PC-3 (cell line): ENCODE measurements around the gene FOLR2. TPM values are rescaled to one million over a fixed set of nuclear protein-coding genes. Genes with fewer than 3 reads are reported as not detected.

Source experiments
- ATAC-seq: fragments of 200-7000 bp; cut with Tn5 transposase; 2 replicates; pipeline ENCODE4 v1.9.1; 2020; ENCODE audit warnings: mild to moderate bottlenecking, moderate library complexity
- BruUV-seq: library from RNA; stranded (reverse); fragments of 400-500 nt; replicated peaks from 2 replicates; lab custom pipeline; 2021; lab: Mats Ljungman, UMichigan
- CTCF ChIA-PET: fragments of 300-600 bp; sonication (Branson Sonifier 250); formaldehyde crosslinking; loops from one replicate; lab custom pipeline; 2022; ENCODE audit warnings: antibody characterized with exemption; lab: Charles Lee
- POLR2A ChIA-PET: fragments of 300-600 bp; sonication (Branson Sonifier 250); formaldehyde crosslinking; loops from one replicate; lab custom pipeline; 2022; ENCODE audit warnings: antibody characterized with exemption; ENCODE audit not compliant: unreplicated experiment; lab: Charles Lee
- DNase-seq: peaks from one replicate; pipeline ENCODE4 v3.0.0-alpha.2; 2015
- H2AFZ ChIP-seq: fragments of 300-600 bp; sonication (generic); 2 replicates; pipeline ENCODE4 v1.6.0; 2016; ENCODE audit warnings: antibody characterized with exemption, low read length
- H3F3A ChIP-seq: fragments of 300-600 bp; sonication (generic); one replicate; pipeline ENCODE4 v1.6.0; 2017; ENCODE audit warnings: antibody characterized with exemption, low read length, control low read depth, mild to moderate bottlenecking; ENCODE audit not compliant: unreplicated experiment
- H3K27ac ChIP-seq: fragments of 300-600 bp; sonication (generic); 2 replicates; pipeline ENCODE4 v1.5.1; 2016; ENCODE audit warnings: mild to moderate bottlenecking, low read length
- H3K27me3 ChIP-seq: fragments of 300-600 bp; sonication (generic); 2 replicates; pipeline ENCODE4 v1.6.1; 2016; ENCODE audit warnings: low read length, mixed read lengths
- H3K36me3 ChIP-seq: fragments of 300-600 bp; sonication (generic); 2 replicates; pipeline ENCODE4 v1.6.1; 2016; ENCODE audit warnings: low read depth, mixed run types, low read length, mixed read lengths
- H3K4me1 ChIP-seq: fragments of 300-600 bp; sonication (generic); 2 replicates; pipeline ENCODE4 v1.5.1; 2016; ENCODE audit warnings: low read length; ENCODE audit not compliant: insufficient read depth
- H3K4me2 ChIP-seq: fragments of 300-600 bp; sonication (generic); 2 replicates; pipeline ENCODE4 v1.6.0; 2016; ENCODE audit warnings: low read length
- H3K4me3 ChIP-seq: fragments of 300-600 bp; sonication (generic); 2 replicates; pipeline ENCODE4 v1.5.1; 2016; ENCODE audit warnings: mild to moderate bottlenecking, low read length, mixed read lengths
- H3K79me2 ChIP-seq: fragments of 300-600 bp; sonication (generic); 2 replicates; pipeline ENCODE4 v1.6.1; 2017; ENCODE audit warnings: low read length, mixed read lengths
- H3K9ac ChIP-seq: fragments of 300-600 bp; sonication (generic); 2 replicates; pipeline ENCODE4 v1.6.0; 2016; ENCODE audit warnings: mild to moderate bottlenecking, low read length
- H3K9me2 ChIP-seq: fragments of 300-600 bp; sonication (generic); replicated peaks from 2 replicates; pipeline ENCODE4 v1.6.1; 2016; ENCODE audit warnings: mixed run types, low read length, mixed read lengths
- H3K9me3 ChIP-seq: fragments of 300-600 bp; sonication (generic); 2 replicates; pipeline ENCODE4 v1.6.1; 2016; ENCODE audit warnings: low read length, mixed read lengths
- H4K20me1 ChIP-seq: fragments of 300-600 bp; sonication (generic); 2 replicates; pipeline ENCODE4 v1.6.1; 2016; ENCODE audit warnings: low read length, mixed read lengths
- EZH2 ChIP-seq: fragments of 300-600 bp; sonication (generic); IDR thresholded peaks from one replicate; pipeline ENCODE4 v1.6.1; 2017; ENCODE audit warnings: antibody characterized with exemption, mild to moderate bottlenecking, low read length; ENCODE audit not compliant: unreplicated experiment
- EZH2phosphoT487 ChIP-seq: fragments of 300-600 bp; sonication (generic); IDR thresholded peaks from 2 replicates; pipeline ENCODE4 v1.6.1; 2018; ENCODE audit warnings: mild to moderate bottlenecking, antibody characterized with exemption, low read length, borderline replicate concordance
- intact Hi-C: fragments of 100-400 bp; cut with micrococcal nuclease; formaldehyde crosslinking; loops from 2 replicates; pipeline ENCODE4 v1.9.0; 2023
- total RNA-seq: library from RNA; depleted of rRNA; stranded (reverse); fragments of >200 nt; gene quantifications from 2 replicates; pipeline ENCODE4 v1.2.3, GENCODE V29; 2014
- TF ChIP-seq, protein P1 (sequence below): fragments of 300-600 bp; sonication (generic); conservative IDR thresholded peaks from 2 replicates; pipeline ENCODE4 v1.5.1; 2017; ENCODE audit warnings: antibody characterized with exemption, low read depth, mild to moderate bottlenecking, low read length

FOLR2 gene
- total RNA-seq, 1 experiment from 2014 or later: not detected

DNA sequence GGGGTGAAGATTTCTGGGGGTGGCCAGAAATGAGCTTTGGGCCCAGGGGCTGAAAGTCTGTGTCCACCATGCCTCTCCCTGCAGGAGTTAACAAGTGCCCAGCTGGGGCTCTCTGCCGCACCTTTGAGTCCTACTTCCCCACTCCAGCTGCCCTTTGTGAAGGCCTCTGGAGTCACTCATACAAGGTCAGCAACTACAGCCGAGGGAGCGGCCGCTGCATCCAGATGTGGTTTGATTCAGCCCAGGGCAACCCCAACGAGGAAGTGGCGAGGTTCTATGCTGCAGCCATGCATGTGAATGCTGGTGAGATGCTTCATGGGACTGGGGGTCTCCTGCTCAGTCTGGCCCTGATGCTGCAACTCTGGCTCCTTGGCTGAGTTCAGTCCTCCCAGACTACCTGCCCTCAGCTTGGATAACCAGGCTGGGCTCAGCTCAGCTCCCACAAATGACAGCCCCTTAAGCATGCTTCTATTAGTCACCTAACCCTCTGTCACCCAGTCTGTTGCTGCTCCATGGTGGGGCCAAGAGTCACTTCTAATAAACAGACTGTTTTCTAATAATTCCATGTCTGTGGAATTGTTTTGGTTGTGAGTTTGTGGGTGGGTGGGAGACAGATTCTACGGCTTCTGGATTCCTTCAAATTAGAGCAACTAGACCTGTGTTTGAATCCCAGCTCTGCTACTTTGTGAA, 4.9 kb downstream of the FOLR2 start:
- ATAC-seq (no peak), DNase-seq (no peak)
- intact Hi-C loops: loop anchor here (2.0 kb wide), 1 partner anchor 109 kb away; the partner anchor contains the start of gene ANAPC15
- H4K20me1 ChIP-seq: no peaks in the 10 kb centered on the region
- H3K27ac ChIP-seq: no peak overlapping the region
- H3K4me1 ChIP-seq: peaks cover 14% of the 10 kb centered on the region
- H3K9ac ChIP-seq: no peak overlapping the region
- peaks cover 14% of the 10 kb centered on the region for H3K27me3 ChIP-seq
- H3K4me2 ChIP-seq: no peak overlapping the region
- H3K79me2 ChIP-seq: peaks cover 25% of the 10 kb centered on the region
- CTCF ChIA-PET: no interaction called here
- H3K4me3 ChIP-seq: no peak overlapping the region
- H3K9me2 ChIP-seq: no peaks in the 10 kb centered on the region
- H3K36me3 ChIP-seq: no peaks in the 10 kb centered on the region
- no TSS peak for BruUV-seq
- TF ChIP-seq EZH2phosphoT487 (no peak), EZH2 (no peak)
- TF ChIP-seq, protein P1, sequence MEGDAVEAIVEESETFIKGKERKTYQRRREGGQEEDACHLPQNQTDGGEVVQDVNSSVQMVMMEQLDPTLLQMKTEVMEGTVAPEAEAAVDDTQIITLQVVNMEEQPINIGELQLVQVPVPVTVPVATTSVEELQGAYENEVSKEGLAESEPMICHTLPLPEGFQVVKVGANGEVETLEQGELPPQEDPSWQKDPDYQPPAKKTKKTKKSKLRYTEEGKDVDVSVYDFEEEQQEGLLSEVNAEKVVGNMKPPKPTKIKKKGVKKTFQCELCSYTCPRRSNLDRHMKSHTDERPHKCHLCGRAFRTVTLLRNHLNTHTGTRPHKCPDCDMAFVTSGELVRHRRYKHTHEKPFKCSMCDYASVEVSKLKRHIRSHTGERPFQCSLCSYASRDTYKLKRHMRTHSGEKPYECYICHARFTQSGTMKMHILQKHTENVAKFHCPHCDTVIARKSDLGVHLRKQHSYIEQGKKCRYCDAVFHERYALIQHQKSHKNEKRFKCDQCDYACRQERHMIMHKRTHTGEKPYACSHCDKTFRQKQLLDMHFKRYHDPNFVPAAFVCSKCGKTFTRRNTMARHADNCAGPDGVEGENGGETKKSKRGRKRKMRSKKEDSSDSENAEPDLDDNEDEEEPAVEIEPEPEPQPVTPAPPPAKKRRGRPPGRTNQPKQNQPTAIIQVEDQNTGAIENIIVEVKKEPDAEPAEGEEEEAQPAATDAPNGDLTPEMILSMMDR: no peak
- H3F3A ChIP-seq: no peaks in the 10 kb centered on the region
- H2AFZ ChIP-seq: no peak overlapping the region
- POLR2A ChIA-PET: no interaction called here
- H3K9me3 ChIP-seq: no peaks in the 10 kb centered on the region

DNA sequence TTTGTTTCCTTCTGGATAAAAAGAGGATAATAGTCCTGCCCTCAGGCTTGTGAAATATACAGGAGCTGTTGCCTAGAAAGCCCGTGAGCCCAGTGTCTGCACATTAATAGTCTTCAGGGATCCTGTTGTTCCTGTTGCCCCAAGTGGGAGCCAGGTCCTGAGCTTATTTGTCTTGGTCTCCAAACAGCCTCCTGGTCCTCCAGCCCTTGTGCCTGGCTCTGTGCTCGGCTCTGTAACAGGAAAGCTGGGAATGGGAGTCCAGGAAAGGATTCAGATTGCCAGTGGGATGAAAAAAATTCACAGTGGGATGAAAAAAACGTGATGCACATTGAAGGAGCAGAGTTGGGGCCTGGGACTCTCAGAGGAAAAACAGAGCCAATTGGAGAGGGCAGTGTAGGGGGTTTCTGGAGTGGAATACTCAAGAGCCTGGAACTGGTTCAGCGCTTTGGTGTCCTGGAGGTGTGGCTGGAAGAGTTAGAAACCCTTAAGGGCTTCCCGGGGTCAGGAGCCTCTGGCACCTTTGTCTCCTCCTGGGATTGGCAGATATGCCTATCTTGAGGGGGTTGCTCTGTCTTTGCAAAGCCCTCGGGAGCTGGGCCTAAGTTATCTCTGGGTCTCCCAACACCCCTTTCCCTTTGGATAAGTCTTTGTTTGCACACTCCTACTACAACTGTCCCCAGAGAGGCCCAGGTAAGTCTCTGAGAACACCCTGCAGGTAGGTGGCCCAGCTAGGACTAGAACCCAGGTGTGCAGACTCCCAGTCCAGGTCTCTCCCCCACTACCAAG, 5.7 kb downstream of the FOLR2 start:
- ATAC-seq: no peak
- POLR2A ChIA-PET: no interaction called here

DNA sequence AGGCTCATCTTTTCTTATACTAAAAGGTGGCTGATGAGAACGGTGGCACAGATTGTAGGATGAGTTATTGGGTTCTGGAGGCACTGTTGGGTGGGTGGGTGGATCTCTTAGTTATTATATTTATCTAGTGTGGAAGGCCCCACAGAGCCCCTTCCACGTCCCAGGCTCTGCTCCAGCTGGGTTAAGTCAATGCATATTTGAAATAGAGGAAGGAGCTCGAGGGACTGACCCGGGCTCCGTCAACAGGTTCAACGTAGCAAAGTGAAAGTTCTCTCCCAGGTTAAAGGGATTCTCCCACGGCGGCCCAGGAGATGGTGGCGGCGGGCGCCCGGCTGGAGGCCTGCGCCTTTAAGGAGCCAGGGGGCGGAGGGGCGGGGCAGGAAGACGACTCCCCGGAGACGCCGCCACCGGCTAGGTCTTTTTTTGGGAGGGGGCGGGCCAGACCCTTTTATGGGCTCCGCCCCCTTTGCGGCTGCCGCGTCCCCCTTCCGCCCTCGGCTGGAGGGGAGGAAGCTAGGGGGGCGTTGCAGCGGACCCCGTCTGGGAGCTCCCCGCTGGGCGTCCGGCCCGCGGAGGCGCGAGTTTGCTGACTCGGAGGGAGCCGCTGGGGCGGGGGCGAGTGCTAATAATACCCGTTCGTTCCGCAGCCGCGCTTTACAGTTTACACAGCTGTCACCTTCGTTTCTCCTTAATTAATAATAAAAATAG, 6.5 kb downstream of the FOLR2 start:
- H3K9me3 ChIP-seq: no peaks in the 10 kb centered on the region
- no TSS peak for BruUV-seq
- H3K27me3 ChIP-seq: peaks cover 7% of the 10 kb centered on the region; the same call in 1 of the 2 replicates
- peak overlapping the region; percentile 34 for H3K27ac ChIP-seq
- peak overlapping the region; percentile 97 for H3K4me3 ChIP-seq
- H3K4me1 ChIP-seq: peaks cover 14% of the 10 kb centered on the region
- H3K9ac ChIP-seq: peak overlapping the region; percentile 66
- TF ChIP-seq EZH2phosphoT487: no peak
- TF ChIP-seq, protein P1: no peak
- TF ChIP-seq EZH2: no peak
- H2AFZ ChIP-seq: peak overlapping the region; percentile 99
- ChIA-PET POLR2A (no interaction called here), CTCF (interaction anchor here (0.6 to 1.0 kb wide), 3 partner anchors 17 to 192 kb away, joined by 3 to 11 read pairs (median 3); no protein-coding TSS in a partner anchor)
- no peaks in the 10 kb centered on the region for H4K20me1 ChIP-seq
- ATAC-seq (peak; percentile 78), DNase-seq (peak; percentile 96)
- peak overlapping the region; percentile 100 for H3K4me2 ChIP-seq
- no peaks in the 10 kb centered on the region for H3F3A ChIP-seq
- peaks cover 37% of the 10 kb centered on the region for H3K79me2 ChIP-seq
- no peaks in the 10 kb centered on the region; the same call in 1 of the 2 replicates for H3K36me3 ChIP-seq
- no peaks in the 10 kb centered on the region for H3K9me2 ChIP-seq
- intact Hi-C loops: loop anchor here (2.0 kb wide), 1 partner anchor 110 kb away; the partner anchor contains the start of gene ANAPC15

More for the DNA sequence above, 5.7 kb downstream of the FOLR2 start:
- Histone ChIP-seq H3K27me3 (peaks cover 11% of the 10 kb centered on the region; the same call in 1 of the 2 replicates), H3K4me1 (peaks cover 14% of the 10 kb centered on the region), H3K9ac (peak overlapping the region; percentile 26; the same call in 1 of the 2 replicates), H3K4me3 (peak overlapping the region; percentile 97), H3K79me2 (peaks cover 33% of the 10 kb centered on the region), H3F3A (no peaks in the 10 kb centered on the region), H3K9me2 (no peaks in the 10 kb centered on the region), H3K9me3 (no peaks in the 10 kb centered on the region), H3K27ac (no peak overlapping the region), H3K4me2 (peak overlapping the region; percentile 100), H4K20me1 (no peaks in the 10 kb centered on the region), H3K36me3 (no peaks in the 10 kb centered on the region; the same call in 1 of the 2 replicates), H2AFZ (peak overlapping the region; percentile 99)
- TF ChIP-seq EZH2 (no peak), EZH2phosphoT487 (no peak)
- CTCF ChIA-PET: no interaction called here
- intact Hi-C loops: loop anchor here (2.0 kb wide), 1 partner anchor 109 kb away; the partner anchor contains the start of gene ANAPC15
- TSS peak; percentile 90 for BruUV-seq
- no peak for DNase-seq
